Ecto neural progenitor cell (in vitro differentiated cells): Measurements from ENCODE around the gene AK5.

Source experiments
- DNase-seq: peaks from one replicate; pipeline ENCODE4 v3.0.0-alpha.2; 2018; ENCODE audit warnings: low spot score

Gene AK5, protein sequence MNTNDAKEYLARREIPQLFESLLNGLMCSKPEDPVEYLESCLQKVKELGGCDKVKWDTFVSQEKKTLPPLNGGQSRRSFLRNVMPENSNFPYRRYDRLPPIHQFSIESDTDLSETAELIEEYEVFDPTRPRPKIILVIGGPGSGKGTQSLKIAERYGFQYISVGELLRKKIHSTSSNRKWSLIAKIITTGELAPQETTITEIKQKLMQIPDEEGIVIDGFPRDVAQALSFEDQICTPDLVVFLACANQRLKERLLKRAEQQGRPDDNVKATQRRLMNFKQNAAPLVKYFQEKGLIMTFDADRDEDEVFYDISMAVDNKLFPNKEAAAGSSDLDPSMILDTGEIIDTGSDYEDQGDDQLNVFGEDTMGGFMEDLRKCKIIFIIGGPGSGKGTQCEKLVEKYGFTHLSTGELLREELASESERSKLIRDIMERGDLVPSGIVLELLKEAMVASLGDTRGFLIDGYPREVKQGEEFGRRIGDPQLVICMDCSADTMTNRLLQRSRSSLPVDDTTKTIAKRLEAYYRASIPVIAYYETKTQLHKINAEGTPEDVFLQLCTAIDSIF

DNA sequence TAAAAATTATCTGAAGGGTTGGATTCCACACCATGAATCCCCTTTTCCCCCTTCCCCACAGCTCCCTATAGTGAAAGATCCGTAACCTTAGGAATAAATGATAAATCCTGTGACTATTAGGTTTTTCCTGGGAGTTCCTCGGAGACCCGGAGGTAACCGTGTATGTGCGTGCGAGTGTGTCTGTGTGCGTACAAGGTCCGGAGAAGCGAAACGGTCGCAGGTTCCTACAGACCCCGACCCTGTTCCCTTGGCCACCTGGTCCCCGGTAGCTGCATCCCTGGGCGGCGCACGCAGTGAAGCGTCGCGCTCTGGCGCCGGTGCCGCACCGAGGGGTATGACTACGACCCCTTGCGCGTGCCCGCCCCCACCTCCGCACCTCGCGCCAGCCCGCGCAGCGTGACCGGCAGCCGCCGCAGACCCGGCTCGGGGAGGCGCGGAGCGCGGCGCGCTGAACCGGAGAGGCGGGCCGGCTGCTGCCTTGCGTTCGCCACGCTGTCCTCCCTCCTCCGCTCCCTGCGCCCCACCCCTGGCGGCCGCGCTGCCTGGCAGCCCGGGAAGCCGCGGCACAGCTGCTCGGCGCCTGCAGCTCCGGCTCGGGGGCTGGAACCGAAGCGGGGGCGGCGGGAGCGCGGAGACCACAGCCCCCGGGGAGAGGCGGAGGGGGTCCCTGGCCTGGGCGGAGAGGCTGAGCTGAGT is at the start of gene AK5:
Gene AK5, plus strand, starts transcription at position 529 of the 696 bp plus-strand sequence. CDS start 295 bp downstream, outside the sequence.
- DNase-seq = peak; percentile 81

DNA sequence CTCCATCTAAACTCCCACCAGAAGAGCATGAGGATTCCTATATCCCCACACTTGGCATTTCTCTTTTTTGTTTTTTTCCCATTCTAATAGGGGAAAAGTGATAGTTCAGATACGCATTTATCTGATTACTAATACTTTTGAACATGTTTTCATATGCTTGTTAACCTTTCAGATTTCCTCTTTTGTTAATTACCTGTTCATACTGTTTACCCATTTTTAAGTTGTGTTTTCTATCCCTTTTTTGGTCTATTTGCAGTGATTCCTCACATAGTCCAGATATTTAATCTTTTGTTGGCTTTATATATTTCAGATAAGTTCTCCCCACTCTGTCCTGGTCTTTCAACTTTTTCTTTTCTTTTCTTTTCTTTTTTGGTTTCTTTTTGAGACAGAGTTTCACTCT is 49.0 kb upstream of the AK5 start:
- DNase-seq = no peak

DNA sequence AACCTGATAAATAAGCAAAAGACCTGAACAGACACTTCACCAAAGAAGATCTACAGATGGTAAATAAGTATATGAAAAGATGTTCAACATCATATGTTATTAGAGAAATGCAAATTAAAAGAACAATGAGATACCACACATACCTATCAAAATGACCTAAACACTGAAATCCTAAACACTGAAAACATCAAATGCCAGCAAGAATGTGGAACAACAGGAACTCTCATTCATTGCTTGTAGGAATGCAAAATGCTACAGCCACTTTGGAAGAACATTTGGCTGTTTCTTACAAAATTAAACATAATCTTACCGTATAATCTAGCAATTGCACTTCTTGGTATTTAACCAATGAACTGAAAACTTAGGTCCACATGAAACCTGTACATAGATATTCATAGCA is 47.7 kb upstream of the AK5 start:
- no peak for DNase-seq

DNA sequence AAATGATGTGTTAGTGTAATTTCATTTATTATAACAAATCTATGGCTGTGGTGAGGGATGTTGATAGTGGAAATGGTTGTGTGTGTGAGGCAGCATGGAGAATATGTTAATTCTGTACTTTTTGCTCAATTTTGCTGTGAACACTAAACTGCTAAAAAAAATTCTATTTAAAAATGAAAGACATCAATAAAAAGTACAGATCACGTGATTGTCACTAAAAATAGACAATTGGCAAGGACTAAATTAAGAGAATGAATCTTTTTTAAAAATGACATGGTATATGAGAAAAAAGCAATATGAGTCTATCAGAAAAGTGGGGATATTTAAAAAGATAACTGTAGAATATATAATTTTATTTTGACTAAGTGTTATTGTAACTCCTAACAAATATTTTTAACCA is 46.9 kb upstream of the AK5 start:
- no peak for DNase-seq

DNA sequence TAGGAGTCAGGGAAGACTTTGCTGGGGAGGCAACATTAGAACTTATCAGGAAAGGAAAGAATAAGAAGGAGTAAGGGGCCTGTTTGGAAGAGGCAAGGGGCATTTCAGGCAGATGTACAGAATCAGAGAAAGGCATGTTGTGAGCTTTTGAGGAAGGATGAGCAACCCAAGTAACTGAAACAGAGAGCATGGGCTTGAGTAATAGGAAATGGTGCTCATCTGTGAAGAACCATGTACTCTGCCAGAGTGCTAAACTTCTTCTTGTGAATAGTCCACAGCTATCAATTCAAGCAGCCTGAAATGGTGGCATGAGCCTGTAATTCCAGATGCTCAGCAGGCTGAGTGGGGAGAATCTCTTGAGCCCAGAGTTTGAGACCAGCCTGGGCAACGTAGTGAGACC is 43.4 kb upstream of the AK5 start:
- DNase-seq = no peak

DNA sequence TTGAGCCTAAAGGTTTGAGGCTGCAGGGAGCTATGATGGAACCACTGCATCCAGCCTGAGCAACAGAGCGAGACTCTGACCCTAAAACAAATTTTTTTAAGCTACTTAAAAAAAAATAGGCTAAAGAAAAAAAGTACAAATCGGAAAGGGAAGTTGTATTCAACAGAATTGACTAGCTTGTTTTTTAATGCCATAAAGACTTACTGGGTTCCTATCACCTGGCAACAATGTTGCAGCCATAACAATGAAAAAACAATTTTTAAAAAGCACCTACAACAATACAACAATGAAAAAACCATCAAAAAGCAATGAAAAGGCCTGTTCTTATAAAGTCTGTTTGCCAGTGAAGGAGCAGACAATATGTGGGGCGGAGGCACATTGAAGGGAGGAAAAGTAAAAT is 42.5 kb upstream of the AK5 start:
- no peak for DNase-seq

DNA sequence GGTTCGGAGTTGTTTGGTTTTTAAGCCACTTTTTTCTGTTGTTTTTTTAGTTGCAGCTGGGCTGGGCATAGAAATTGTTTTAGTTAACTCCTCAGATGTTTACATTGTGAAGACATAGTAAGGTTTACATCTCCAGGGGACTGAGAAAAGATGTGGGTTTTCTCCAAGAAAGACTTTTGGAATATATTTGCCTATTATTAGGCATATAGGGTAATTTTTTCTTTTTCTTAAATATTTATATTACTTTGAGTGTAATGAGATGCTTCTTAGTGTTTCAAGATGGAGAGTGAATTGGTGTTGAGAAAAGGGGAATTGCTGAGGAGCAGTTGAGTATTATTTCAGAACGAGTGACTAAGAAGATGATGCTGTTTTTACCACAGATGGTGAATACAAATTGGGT is 36.0 kb upstream of the AK5 start:
- DNase-seq = no peak

DNA sequence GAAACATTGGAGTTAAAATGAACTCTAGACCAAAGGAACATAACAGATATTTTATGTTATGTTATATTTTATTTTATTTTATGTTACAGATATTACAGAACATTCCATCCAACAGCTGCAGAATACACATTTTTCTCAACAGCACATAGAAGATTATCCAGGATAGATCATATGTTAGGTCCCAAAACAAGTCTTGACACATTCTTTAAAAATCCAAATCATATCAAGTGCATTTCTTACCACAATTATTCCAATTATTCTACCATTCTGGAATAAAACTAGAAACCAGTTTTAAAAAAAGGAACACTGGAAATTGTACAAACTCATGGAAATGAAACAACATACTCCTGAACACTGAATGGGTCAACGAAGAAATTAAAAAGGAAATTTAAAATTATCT is 31.7 kb upstream of the AK5 start:
- no peak for DNase-seq

DNA sequence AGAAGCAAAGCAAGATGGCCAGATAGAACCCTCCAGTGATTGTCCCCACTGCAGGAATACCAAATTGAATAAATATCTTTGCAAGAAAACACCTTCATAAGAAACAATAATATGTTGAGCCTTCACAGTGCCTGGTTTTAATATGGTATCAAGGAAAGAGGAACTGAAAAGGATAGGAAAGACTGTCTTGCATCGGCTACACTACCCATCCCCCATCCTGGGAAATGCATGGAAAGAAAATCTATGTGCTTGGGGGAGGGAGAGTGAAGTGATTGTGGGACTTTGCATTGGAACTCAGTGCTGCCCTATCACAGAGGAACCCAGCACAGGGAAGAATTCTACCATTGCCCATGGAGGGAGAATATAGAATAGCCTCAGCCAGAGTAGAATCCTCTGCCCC is 28.6 kb upstream of the AK5 start:
- DNase-seq = no peak

DNA sequence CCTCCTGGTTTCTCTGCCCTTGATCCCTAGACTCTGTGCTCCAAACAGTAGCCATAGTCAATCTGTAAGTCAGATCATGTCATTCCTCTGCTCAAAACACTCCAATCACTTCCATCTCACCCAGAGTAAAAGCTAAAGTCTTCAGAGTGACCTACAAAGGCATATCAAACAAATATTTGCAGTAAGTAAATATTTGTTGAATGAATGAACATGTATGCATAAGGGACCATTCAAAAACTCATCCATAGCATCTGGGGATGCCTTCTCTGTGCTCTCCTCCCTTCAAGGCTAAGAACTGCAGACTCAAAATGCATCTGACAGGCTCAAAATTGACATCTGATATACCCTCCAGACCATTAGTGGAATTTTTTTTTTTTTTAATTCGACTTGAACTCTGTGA is 18.1 kb upstream of the AK5 start:
- DNase-seq = no peak

DNA sequence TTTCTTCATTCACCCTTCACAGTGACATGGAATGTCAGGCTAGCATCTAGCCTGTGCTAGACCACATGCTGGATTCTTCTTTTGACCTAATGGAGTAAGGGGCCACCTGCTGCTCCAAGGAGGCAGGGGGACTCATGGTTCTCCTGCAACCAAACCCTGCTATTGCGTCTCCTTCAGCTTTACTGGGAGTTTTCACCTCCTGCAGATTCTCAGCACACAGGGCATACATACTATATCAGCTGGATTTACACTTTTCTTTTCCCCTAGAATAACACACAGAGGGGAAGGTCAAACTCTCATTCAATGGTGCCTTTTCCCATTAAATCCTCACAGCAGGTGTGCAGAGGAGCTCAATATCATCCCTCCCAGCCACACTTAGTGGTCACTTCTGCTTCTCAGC is 16.6 kb upstream of the AK5 start:
- DNase-seq = no peak

DNA sequence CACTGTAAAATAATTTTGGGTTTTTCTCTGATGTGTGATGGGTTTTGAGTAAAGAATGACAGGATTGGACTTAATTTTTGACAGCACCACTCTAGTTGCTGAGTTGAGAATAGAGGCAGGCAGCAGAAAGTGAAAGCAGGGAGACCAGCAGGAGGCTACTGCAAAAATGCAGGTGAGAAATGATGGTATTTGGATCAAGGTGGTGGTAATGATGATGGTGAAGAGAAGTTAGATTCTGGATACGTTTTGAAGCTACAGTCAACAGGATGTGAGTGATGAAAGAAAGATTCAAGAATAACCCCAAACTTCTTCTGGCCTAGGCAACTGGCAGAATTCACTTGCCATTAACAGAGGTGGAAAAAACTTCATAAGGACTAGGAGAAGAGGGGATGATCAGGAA is 14.8 kb upstream of the AK5 start:
- no peak for DNase-seq

DNA sequence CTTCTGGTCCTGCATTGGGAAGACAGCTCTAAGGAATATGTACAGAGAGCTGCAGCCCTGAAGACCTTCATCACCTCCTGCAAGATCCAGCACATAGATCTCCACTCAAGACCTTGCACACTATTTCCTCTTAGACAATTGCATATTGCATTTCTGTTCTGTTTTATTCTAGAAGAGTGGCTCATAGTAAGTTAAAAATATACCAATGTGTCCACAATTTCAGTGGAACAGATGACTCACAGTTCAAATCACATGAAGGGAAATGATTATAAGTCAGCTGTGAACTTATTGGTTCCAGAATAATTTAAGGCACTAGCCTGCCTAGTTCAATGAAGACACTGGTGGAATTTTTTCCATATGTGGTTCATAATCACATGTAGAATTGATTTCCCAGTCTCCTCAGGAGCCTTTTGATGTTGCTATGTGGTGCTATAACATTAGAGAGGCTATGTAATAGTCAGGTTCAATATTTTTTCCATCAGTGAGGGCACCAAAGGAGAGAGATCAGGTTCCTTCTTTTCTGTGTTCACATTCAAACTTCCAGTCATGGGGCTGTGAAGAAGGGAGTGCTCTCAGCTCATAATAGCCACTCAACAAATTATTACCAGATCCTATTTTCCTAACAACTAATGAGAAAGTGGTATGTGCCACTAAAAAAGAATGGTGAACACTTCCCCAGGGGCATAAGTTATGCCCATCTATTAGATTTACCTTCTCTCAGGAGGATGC is 9.8 kb upstream of the AK5 start:
- no peak for DNase-seq

DNA sequence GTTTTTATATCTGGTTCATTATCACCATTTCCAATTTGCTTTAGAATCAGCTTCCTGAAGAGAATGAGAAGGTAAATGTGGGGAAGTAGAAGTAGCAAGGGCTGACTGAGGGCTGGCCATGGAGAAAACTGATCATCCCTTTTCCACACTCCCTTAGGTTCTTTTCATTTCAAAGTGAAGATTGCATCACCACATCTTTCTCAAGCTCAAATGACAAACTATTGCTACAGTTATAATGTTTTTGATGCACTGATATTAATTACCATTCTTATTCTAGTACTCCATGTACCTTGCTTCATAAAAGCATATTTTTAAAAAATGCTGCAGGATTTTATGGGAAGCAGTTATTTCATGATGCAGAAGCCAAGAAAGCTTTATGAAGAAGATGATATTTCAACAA is 7.9 kb upstream of the AK5 start:
- DNase-seq = no peak

DNA sequence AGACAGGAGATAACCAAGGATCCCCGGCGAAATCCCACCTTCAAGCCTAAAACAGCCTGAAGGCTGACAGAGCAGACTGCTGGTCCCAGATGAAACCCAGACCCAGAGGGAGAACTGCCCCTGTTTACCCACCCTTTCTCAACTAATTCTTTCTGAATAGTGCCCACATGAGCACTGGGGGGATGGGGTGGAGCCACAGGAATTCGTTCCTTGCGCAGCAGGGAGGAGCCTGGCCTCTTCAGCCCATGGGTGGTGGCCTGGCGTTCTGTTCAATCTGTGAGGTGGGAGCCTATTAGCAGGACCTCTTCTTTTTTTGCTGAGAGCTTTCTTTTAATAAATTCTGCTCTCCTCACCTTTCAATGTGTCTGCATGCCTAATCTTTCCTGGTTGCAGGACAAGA is 6.6 kb upstream of the AK5 start:
- no peak for DNase-seq

DNA sequence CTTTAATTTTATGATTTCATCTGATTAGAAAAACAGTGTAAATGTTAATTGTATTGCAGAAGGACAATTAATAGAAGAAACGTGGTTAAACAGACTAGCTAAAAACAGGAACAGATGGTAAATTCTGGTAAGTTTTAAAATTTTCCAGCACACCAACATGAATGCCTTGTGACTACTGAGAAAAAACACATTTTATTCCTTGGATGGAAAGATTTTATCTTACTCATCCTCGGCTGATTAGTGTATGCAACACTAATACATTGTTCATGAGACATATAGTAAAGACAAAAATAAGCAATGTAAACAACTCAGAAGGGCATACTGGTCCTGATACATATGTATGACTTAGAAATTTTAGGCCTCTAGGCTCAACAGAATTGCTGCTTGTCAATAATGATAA is 4.9 kb upstream of the AK5 start:
- no peak for DNase-seq

DNA sequence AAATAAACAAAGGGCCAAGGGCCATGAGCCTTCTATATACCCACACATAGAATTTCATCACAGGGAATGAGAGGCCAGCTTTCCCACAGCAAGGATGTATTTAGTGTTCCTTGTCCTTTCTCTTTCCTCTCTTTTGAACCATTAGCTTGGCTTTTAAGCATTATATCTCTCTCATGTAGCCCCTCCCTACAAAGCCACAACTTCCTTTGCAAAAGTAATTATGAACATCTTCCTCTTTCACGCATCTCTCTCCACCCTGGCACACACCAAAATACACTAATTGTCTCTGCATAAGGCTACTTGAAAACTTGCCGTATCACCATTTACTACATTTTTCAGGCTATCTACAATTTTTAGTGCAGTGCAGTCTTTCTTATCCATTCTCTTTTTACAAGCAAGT is 1.9 kb upstream of the AK5 start:
- DNase-seq = no peak

DNA sequence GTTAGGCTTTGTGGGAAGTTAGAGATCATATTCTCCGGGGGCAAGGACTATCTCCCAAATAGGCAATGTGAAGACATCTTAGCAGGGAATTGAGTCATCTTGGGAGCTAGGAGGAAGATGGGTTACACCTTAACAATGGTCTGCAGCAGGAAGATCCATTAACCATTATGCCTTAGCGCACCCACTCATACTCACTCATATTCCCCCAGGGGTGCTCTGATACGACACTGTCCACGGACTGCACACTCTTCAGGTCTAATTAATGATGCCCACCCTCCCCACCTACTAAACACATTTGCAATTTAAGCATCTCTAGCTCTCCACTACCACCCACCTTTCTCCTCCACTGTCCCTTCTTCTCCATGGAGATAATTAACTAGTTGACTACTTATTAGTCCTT is 857 bp upstream of the AK5 start:
- no peak for DNase-seq

DNA sequence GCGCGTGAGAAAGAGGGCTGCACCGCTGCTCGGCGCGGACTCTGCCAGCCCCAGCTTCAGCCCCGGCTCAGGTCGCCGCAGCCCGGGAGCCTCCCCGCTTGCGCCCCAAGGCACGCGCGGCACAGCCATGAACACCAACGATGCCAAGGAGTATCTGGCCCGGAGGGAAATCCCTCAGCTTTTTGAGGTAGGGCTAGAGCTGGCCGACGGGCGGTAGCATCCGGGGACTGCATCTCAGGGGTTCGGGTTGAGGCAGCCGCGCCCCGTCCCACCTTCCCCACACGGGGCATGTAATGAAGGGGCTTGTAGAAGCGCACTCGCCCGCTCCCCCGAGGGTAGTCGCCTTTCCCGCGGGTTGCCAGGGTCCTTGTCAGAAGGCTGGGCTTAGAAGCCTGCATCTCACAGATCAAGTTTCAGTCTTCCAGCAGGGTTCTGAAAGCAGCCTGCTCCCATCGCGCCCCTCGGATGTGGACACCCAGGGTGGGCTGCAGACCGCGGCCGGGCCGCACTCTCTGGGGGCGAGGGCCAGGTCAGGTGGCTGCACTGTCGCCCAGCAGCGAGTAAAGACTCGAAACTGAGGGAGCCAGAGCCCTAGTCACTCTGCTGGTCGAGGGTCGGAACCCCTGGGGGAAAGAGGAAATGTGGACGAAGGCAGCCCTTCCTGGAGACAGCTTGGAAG is 507 bp downstream of the AK5 start:
- peak; percentile 72 for DNase-seq

DNA sequence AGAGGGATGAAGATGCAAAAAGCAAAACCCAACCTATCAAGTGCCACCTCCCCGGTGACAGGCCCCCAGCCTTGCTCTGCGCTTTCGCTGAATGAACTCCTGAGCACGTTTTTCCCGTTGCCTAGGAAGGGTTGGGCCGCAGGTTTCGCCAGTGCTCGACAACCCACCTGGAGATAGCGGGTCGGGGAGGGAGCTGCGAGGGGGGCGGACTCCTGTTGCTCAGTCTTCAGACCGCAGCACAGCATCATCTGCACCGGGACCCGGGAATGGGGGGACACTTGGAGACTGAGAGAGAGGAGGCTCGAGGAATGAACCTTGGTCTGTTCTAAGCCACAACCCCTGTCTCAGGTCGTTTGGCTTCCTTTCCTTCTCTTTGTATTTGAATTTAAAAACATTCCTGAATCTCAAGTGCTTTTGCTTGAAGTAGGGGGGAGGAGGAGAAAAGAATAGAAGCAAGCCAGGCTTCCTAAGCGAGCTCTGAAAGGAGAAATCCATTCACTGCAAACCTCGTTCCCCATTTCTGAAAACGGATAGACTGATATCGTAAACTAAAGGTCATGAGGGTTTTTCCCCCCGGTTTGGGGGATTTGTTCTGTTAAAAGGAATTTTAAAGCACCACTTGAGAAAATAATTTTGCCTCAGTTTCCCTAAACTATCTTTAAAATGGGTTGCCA is 1.2 kb downstream of the AK5 start:
- DNase-seq = no peak

DNA sequence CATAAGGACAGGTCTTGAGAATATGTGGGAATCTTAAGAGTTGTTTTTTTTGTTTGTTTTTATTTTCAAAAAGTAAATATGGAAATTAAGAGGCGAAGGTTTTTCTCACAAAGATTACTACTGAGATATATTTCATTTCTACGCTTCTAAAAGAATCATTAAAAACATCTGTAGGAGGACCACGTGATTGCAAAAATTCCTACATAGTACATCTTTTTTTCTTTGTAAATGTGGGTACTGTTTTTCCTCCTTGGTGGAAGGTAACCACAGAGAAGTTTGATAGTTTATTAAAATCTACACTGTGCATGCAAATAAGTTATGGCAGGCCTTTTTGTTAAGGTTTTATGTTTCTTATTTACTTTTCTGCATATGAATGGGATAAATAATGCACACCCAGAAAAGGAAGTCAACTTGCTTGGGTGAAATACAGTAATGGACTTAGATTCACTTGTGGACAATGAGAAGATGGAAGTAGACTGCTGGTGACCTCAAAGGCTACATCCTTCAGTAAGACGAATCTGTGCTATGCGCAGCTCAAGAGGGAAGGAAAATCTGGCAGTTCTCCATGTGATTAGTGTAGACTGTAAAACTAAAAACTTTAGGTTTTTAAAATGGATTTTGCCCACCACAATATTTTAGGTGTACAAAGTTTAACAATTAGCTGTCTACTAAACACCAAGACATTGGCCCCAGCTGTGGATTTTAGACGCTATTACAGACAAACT is 2.0 kb downstream of the AK5 start:
- no peak for DNase-seq
